HepG2 (cell line): ENCODE results near the gene CAMTA1. TPM values are rescaled to one million over a fixed set of nuclear protein-coding genes. Genes with fewer than 3 reads are reported as not detected.

Source experiments
- ATAC-seq: fragments of 200-7000 bp; cut with Tn5 transposase; 3 replicates; pipeline ENCODE4 v1.9.1; 2020; ENCODE audit warnings: mild to moderate bottlenecking, moderate library complexity
- BruUV-seq: library from RNA; stranded (reverse); fragments of 400-500 nt; replicated peaks from 2 replicates; lab custom pipeline; 2021; lab: Mats Ljungman, UMichigan
- CTCF ChIA-PET: fragments of 300-600 bp; formaldehyde crosslinking; extraction: SDS; loops from one replicate; lab custom pipeline; 2021; ENCODE audit warnings: low total read pairs, inconsistent platforms, low intra/inter-chr PET ratio; lab: Yijun Ruan, JAX
- POLR2A ChIA-PET: fragments of 350-600 bp; sonication (Branson Sonifier 250); formaldehyde crosslinking; loops from one replicate; lab custom pipeline; 2020; ENCODE audit warnings: antibody characterized with exemption, inconsistent platforms; lab: Yijun Ruan, JAX
- DNase-seq: peaks from one replicate; pipeline ENCODE4 v3.0.0-alpha.2; 2015; ENCODE audit warnings: low spot score
- FAIRE-seq: peaks from 3 replicates; lab custom pipeline; 2011; peaks lifted over from hg19 to GRCh38; lab: Jason Lieb, UNC
- H2AFZ ChIP-seq: one replicate; pipeline ENCODE4 v1.6.1; 2011; ENCODE audit warnings: low read length, inconsistent platforms
- H3K27ac ChIP-seq: fragments of 300-600 bp; 3 replicates; pipeline ENCODE4 v1.8.0; 2011; ENCODE audit warnings: mixed run types, mild to moderate bottlenecking, mixed read lengths, low read length, inconsistent platforms; ENCODE audit not compliant: insufficient read depth; ENCODE audit errors: extremely low read length
- H3K27me3 ChIP-seq, 2 experiments: fragments of 200-600 bp in 1 of 2; 2 replicates in 1 of 2; 3 replicates in 1 of 2; pipeline versions ENCODE4 v1.6.0 to v1.8.0; 2011; ENCODE audit warnings: low read length in 2 of 2, mild to moderate bottlenecking in 2 of 2, moderate library complexity in 2 of 2, inconsistent platforms in 1 of 2; ENCODE audit not compliant: insufficient read depth in 2 of 2, control insufficient read depth in 1 of 2
- H3K36me3 ChIP-seq, 2 experiments: fragments of 200-600 bp in 1 of 2; replicated peaks in 1 of 2; 2 replicates in 1 of 2; 3 replicates in 1 of 2; pipeline versions ENCODE4 v1.5.1 to v1.8.0; 2011; ENCODE audit warnings: low read length in 2 of 2, inconsistent platforms in 1 of 2; ENCODE audit not compliant: insufficient read depth in 2 of 2, control insufficient read depth in 1 of 2
- H3K4me1 ChIP-seq: 2 replicates; pipeline ENCODE4 v1.5.1; 2012; ENCODE audit warnings: low read length, inconsistent platforms; ENCODE audit not compliant: insufficient read depth
- H3K4me2 ChIP-seq: 2 replicates; pipeline ENCODE4 v1.6.0; 2011; ENCODE audit warnings: low read depth, low read length, inconsistent platforms
- H3K4me3 ChIP-seq, 3 experiments: fragments of 200-600 bp in 1 of 3; sonication (generic), shearing (Covaris generic) in 1 of 3; replicated peaks in 1 of 3; 2 replicates each; pipeline ENCODE4 v1.5.1; 2011 to 2016; ENCODE audit warnings: low read length in 3 of 3, inconsistent platforms in 2 of 3, low read depth in 2 of 3, mild to moderate bottlenecking in 2 of 3, control low read depth in 1 of 3, mixed read lengths in 1 of 3; ENCODE audit not compliant: insufficient read depth in 1 of 3
- H3K79me2 ChIP-seq: one replicate; pipeline ENCODE4 v1.6.1; 2011; ENCODE audit warnings: low read length, inconsistent platforms; ENCODE audit not compliant: insufficient read depth
- H3K9ac ChIP-seq: 2 replicates; pipeline ENCODE4 v1.6.0; 2011; ENCODE audit warnings: mild to moderate bottlenecking, low read depth, low read length, inconsistent platforms; ENCODE audit not compliant: insufficient read depth
- H3K9me3 ChIP-seq: 2 replicates; pipeline ENCODE4 v1.5.1; 2012; ENCODE audit warnings: mild to moderate bottlenecking, low read length
- H4K20me1 ChIP-seq: 2 replicates; pipeline ENCODE4 v1.6.0; 2011; ENCODE audit warnings: inconsistent platforms, mild to moderate bottlenecking, low read length, moderate library complexity; ENCODE audit not compliant: insufficient read depth
- CENPBD1 ChIP-seq: sonication (generic); formaldehyde crosslinking; IDR thresholded peaks from 2 replicates; pipeline ENCODE4 v1.8.0; 2022; ENCODE audit warnings: missing genetic modification reagents, low read depth, mild to moderate bottlenecking, borderline replicate concordance
- DNMT3B ChIP-seq: conservative IDR thresholded peaks from 2 replicates; pipeline ENCODE4 v1.6.1; 2016; ENCODE audit warnings: missing biosample characterization, control low read depth
- MTA3 ChIP-seq: sonication (generic); formaldehyde crosslinking; IDR thresholded peaks from 2 replicates; pipeline ENCODE4 v1.4.0; 2020; ENCODE audit warnings: missing genetic modification reagents
- STAT5B ChIP-seq: sonication (generic); formaldehyde crosslinking; IDR thresholded peaks from 2 replicates; pipeline ENCODE4 v1.4.0; 2020; ENCODE audit warnings: missing genetic modification reagents
- TCF7L2 ChIP-seq: IDR thresholded peaks from 2 replicates; pipeline ENCODE4 v1.6.1; 2011; ENCODE audit warnings: mild to moderate bottlenecking, low read depth, low read length, moderate library complexity
- XRCC5 ChIP-seq: fragments of 200-400 bp; formaldehyde crosslinking; optimal IDR thresholded peaks from 2 replicates; pipeline ENCODE3; 2017; ENCODE audit warnings: mild to moderate bottlenecking, low read length
- ZFP36L1 ChIP-seq: sonication (generic); formaldehyde crosslinking; IDR thresholded peaks from 2 replicates; pipeline ENCODE4 v1.8.0; 2022; ENCODE audit warnings: mild to moderate bottlenecking, missing genetic modification reagents, moderate library complexity
- ZNF274 ChIP-seq: sonication (generic); formaldehyde crosslinking; IDR thresholded peaks from 2 replicates; pipeline ENCODE4 v1.5.1; 2020; ENCODE audit warnings: mild to moderate bottlenecking, missing genetic modification reagents
- ZNF317 ChIP-seq: sonication (generic); formaldehyde crosslinking; IDR thresholded peaks from 2 replicates; pipeline ENCODE4 v1.5.0; 2020; ENCODE audit warnings: mild to moderate bottlenecking, missing genetic modification reagents
- ZNF530 ChIP-seq: sonication (generic); formaldehyde crosslinking; IDR thresholded peaks from 2 replicates; pipeline ENCODE4 v1.5.0; 2020; ENCODE audit warnings: low read depth, mild to moderate bottlenecking, missing genetic modification reagents
- ZNF746 ChIP-seq: sonication (generic); formaldehyde crosslinking; IDR thresholded peaks from 2 replicates; pipeline ENCODE4 v1.8.0; 2022; ENCODE audit warnings: mild to moderate bottlenecking, missing genetic modification reagents
- WGBS: methylation state at CpG from one replicate; pipeline ENCODE4 v1.1.6; 2017; ENCODE audit warnings: low lambda C conversion rate; 5-methylcytosine and 5-hydroxymethylcytosine counted together
- in situ Hi-C: cut with HindIII; loops from 2 replicates; pipeline ENCODE4 v1.10.0; 2017; ENCODE audit warnings: low pct_unique_long_range_greater_than_20kb; ENCODE audit not compliant: extremely low pct_ligation_motif_present
- intact Hi-C: fragments of 100-400 bp; cut with micrococcal nuclease; formaldehyde crosslinking; loops from one replicate; pipeline ENCODE4 v1.10.0; 2022; ENCODE audit not compliant: unreplicated experiment
- polyA plus RNA-seq, 8 experiments: library from polyadenylated mRNA; depleted of rRNA in 3 of 8; stranded (reverse) in 7 of 8; unstranded in 1 of 8; fragments of >200 nt; fragmentation: Illumina TruSeq in 4 of 8; extraction: Trizol in 4 of 8; gene quantifications; 2 replicates each; pipeline versions ENCODE4 v1.2.1 to v1.2.3, GENCODE V29; 2011 to 2016; ENCODE audit warnings: low read depth in 4 of 8, missing spikeins in 1 of 8, mixed read lengths in 1 of 8; ENCODE audit not compliant: insufficient read depth in 1 of 8
- total RNA-seq, 5 experiments: library from RNA; depleted of rRNA; stranded (reverse); fragments of >200 nt; fragmentation: Illumina TruSeq; extraction: Trizol; gene quantifications; 2 replicates each; pipeline ENCODE4 v1.2.3, GENCODE V29; 2016; ENCODE audit warnings: low read depth in 1 of 5
- TF ChIP-seq, protein P1 (sequence below): sonication (generic); formaldehyde crosslinking; IDR thresholded peaks from 2 replicates; pipeline ENCODE4 v1.5.0; 2020; ENCODE audit warnings: missing genetic modification reagents

The CAMTA1 gene
- total and polyA plus RNA-seq, 2 of the 13 experiments (the other 11 are each of a cell fraction or from before 2014, with no cell fraction given) = 25.0 to 36.4 TPM

- no TSS peak for BruUV-seq
- Histone ChIP-seq H3K4me3 (no peak overlapping the region), H3K27me3 (peaks cover 5 to 26% of the 10 kb centered on the region in 2 experiments), H3K27ac (no peak overlapping the region), H3K36me3 (no peaks in the 10 kb centered on the region), H4K20me1 (no peaks in the 10 kb centered on the region), H3K4me2 (no peak overlapping the region), H3K9ac (no peak overlapping the region), H3K4me1 (no peaks in the 10 kb centered on the region), H3K79me2 (no peaks in the 10 kb centered on the region), H2AFZ (no peak overlapping the region), H3K9me3 (no peaks in the 10 kb centered on the region)
- ChIA-PET CTCF (no interaction called here), POLR2A (no interaction called here)
- ATAC-seq (no peak), FAIRE-seq (no peak), DNase-seq (no peak)
- intact Hi-C loops (no loop called here), in situ Hi-C loops (no loop called here)
- no peak for TF ChIP-seq ZFP36L1 (CRISPR knock-in tag)
- TF ChIP-seq ZNF274 (CRISPR knock-in tag) = no peak
- no peak for TF ChIP-seq ZNF317 (CRISPR knock-in tag)
- TF ChIP-seq TCF7L2 = no peak
- TF ChIP-seq XRCC5 = no peak
- no peak for TF ChIP-seq CENPBD1 (CRISPR knock-in tag)
- TF ChIP-seq DNMT3B (CRISPR knock-in tag) = no peak
- no peak for TF ChIP-seq STAT5B (CRISPR knock-in tag)
- no peak for TF ChIP-seq ZNF746 (CRISPR knock-in tag)
- TF ChIP-seq, protein P1, sequence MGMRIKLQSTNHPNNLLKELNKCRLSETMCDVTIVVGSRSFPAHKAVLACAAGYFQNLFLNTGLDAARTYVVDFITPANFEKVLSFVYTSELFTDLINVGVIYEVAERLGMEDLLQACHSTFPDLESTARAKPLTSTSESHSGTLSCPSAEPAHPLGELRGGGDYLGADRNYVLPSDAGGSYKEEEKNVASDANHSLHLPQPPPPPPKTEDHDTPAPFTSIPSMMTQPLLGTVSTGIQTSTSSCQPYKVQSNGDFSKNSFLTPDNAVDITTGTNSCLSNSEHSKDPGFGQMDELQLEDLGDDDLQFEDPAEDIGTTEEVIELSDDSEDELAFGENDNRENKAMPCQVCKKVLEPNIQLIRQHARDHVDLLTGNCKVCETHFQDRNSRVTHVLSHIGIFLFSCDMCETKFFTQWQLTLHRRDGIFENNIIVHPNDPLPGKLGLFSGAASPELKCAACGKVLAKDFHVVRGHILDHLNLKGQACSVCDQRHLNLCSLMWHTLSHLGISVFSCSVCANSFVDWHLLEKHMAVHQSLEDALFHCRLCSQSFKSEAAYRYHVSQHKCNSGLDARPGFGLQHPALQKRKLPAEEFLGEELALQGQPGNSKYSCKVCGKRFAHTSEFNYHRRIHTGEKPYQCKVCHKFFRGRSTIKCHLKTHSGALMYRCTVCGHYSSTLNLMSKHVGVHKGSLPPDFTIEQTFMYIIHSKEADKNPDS (CRISPR knock-in tag) = no peak
- TF ChIP-seq ZNF530 (CRISPR knock-in tag) = no peak
- no peak for TF ChIP-seq MTA3 (CRISPR knock-in tag)
- 12% methylated on average over 5 of the region's 5 CpGs for WGBS
Measured at GRCh38 chr1:7434566-7434965, 649.3 kb downstream of the CAMTA1 start.
